Measurements from ENCODE around the gene RAPGEF1.

Gene RAPGEF1

GRCh38 chr9:131697908-131698617 is 41.8 kb downstream of the RAPGEF1 start:
- DNase-seq (ENCODE audit: low read depth), result peak; percentile 49
- TF ChIP-seq, protein P1, sequence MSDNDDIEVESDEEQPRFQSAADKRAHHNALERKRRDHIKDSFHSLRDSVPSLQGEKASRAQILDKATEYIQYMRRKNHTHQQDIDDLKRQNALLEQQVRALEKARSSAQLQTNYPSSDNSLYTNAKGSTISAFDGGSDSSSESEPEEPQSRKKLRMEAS (IDR thresholded peaks at IDR 0.05; ENCODE audit: low read depth, low read length), result no peak
- TF ChIP-seq POLR2A (IDR thresholded peaks at IDR 0.05; ENCODE audit: extremely low read depth, insufficient read length) (no peak), MYC (IDR thresholded peaks at IDR 0.05; ENCODE audit: low read depth, low read length) (no peak), CTCF (IDR thresholded peaks at IDR 0.05; ENCODE audit: low read depth, low read length) (no peak)
- no peak overlapping the region for H3K4me3 ChIP-seq (ENCODE audit: low read depth, low read length)

DNA sequence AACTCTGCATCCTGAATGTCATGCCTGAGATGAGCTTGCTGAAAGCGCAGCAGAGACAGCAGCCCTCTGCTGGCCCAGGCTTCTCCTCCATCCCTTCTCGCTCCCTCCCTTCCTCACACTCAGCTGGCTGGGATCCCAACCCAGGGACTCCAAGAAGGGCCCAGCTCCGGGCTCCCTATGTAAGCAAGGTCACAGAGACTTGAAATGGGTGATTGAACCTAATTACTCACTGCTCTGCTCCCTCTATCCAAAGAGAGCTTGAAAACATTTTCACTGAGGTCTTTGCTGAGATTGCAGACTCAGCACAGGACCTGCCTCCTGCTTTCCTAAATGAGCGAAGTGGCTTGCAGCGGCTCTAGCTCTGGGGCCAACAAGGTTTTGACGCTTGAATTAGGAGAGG is 42.8 kb downstream of the RAPGEF1 start:
- no peak for DNase-seq (ENCODE audit: low read depth)
- TF ChIP-seq, protein P1 (IDR thresholded peaks at IDR 0.05; ENCODE audit: low read depth, low read length), result no peak
- TF ChIP-seq CTCF (IDR thresholded peaks at IDR 0.05; ENCODE audit: low read depth, low read length), result no peak
- TF ChIP-seq POLR2A (IDR thresholded peaks at IDR 0.05; ENCODE audit: extremely low read depth, insufficient read length), result no peak
- no peak for TF ChIP-seq MYC (IDR thresholded peaks at IDR 0.05; ENCODE audit: low read depth, low read length)
- no peak overlapping the region for H3K4me3 ChIP-seq (ENCODE audit: low read depth, low read length)

DNA sequence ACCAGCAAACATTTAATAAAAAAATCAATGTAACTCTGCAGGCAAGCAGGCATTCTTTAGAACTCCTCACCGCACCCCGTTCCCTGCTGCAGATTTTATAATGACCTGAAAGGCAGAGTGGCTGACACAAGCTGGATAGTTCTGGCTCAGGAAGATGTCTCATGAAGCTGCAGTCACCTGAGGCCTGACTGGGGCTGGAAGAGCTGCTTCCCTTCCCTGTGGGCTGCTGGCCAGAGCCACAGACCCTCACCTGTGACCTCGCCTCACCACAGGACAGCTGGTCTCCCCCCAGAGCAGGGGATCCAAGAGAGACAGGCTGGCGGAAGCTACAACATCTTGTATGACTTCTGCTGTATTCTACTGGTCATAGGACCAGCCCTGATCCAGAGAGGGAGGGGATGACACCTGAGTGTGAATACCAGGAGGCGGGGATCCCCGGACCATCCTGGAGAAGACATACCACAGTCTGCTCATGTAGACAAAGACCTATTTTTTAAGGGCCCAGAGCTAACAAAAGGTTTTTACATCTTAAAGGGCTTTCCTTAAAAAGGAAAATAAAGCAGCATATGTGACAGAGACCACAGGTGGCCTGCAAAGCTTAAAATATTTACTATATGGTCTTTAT is 43.9 kb downstream of the RAPGEF1 start:
- no peak overlapping the region for H3K4me3 ChIP-seq (ENCODE audit: low read depth, low read length)
- DNase-seq (ENCODE audit: low read depth), result no peak
- TF ChIP-seq CTCF (IDR thresholded peaks at IDR 0.05; ENCODE audit: low read depth, low read length) (no peak), MYC (IDR thresholded peaks at IDR 0.05; ENCODE audit: low read depth, low read length) (no peak), POLR2A (IDR thresholded peaks at IDR 0.05; ENCODE audit: extremely low read depth, insufficient read length) (no peak)
- TF ChIP-seq, protein P1 (IDR thresholded peaks at IDR 0.05; ENCODE audit: low read depth, low read length), result no peak

- no peak overlapping the region for H3K4me3 ChIP-seq (ENCODE audit: low read depth, low read length)
- TF ChIP-seq CTCF (IDR thresholded peaks at IDR 0.05; ENCODE audit: low read depth, low read length) (no peak), POLR2A (IDR thresholded peaks at IDR 0.05; ENCODE audit: extremely low read depth, insufficient read length) (no peak), MYC (IDR thresholded peaks at IDR 0.05; ENCODE audit: low read depth, low read length) (no peak)
- TF ChIP-seq, protein P1 (IDR thresholded peaks at IDR 0.05; ENCODE audit: low read depth, low read length), result no peak
- no peak for DNase-seq (ENCODE audit: low read depth)
Observed at GRCh38 chr9:131695366-131695765, 44.5 kb downstream of the RAPGEF1 start.

GRCh38 chr9:131693651-131694597 is 46.0 kb downstream of the RAPGEF1 start:
- DNase-seq (ENCODE audit: low read depth), result no peak
- no peak overlapping the region for H3K4me3 ChIP-seq (ENCODE audit: low read depth, low read length)
- TF ChIP-seq, protein P1 (IDR thresholded peaks at IDR 0.05; ENCODE audit: low read depth, low read length), result no peak
- TF ChIP-seq MYC (IDR thresholded peaks at IDR 0.05; ENCODE audit: low read depth, low read length) (no peak), POLR2A (IDR thresholded peaks at IDR 0.05; ENCODE audit: extremely low read depth, insufficient read length) (no peak), CTCF (IDR thresholded peaks at IDR 0.05; ENCODE audit: low read depth, low read length) (no peak)
